HCT116 (cell line): ENCODE measurements around the gene DIPK1B.

Source experiments
- EZH2 ChIP-seq: fragments of 200-600 bp; sonication (generic); IDR thresholded peaks from 2 replicates; pipeline ENCODE4 v1.6.1; 2017; ENCODE audit warnings: antibody characterized with exemption, mixed run types
- POLR2A ChIP-seq: IDR thresholded peaks from 2 replicates; pipeline ENCODE4 v1.7.0; 2011; ENCODE audit warnings: borderline replicate concordance; ENCODE audit not compliant: insufficient read depth, insufficient read length; ENCODE audit errors: extremely low read depth

DNA sequence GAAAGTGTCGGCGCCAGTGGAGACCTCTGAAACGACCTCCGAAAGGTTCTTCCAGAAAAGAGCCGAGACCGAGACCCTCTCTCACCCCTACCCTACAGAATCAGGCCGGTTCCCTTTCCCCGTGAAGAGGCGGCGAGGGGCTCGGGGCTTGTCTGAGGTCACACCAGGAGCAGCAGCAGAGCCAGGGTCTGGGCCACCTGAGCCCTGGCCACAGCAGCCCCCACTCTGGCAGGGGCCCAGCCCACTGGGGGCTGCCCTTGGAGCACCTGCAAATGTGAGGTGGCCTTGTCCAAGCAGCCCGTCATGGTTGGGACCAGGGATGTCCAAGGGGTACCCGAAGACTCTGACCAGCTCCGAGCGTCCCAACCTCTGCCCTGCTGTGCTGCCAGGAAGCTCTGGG is 34.3 kb upstream of the DIPK1B start:
- no peak for TF ChIP-seq POLR2A
- no peak for TF ChIP-seq EZH2
